Ovary (tissue), 3 donors: Measurements from ENCODE around the gene FOXM1.

Source experiments
- CTCF ChIP-seq, 3 donors: fragments of 450-650 bp in 2 of 3; fragments of 200-600 bp in 1 of 3; IDR thresholded peaks; one replicate each; pipeline versions ENCODE4 v1.5.1 to v1.8.0; 2016 to 2022; ENCODE audit warnings: antibody characterized with exemption in 3 of 3, mild to moderate bottlenecking in 1 of 3
- EP300 ChIP-seq: sonication (generic); formaldehyde crosslinking; IDR thresholded peaks from one replicate; pipeline ENCODE4 v1.6.1; 2017; ENCODE audit warnings: antibody characterized with exemption
- POLR2A ChIP-seq: fragments of 450-650 bp; IDR thresholded peaks from one replicate; pipeline ENCODE4 v1.6.1; 2017; ENCODE audit warnings: antibody characterized with exemption, mild to moderate bottlenecking, moderate library complexity
- donor health status: DM: no; HTN: no; CAD: no.

DNA sequence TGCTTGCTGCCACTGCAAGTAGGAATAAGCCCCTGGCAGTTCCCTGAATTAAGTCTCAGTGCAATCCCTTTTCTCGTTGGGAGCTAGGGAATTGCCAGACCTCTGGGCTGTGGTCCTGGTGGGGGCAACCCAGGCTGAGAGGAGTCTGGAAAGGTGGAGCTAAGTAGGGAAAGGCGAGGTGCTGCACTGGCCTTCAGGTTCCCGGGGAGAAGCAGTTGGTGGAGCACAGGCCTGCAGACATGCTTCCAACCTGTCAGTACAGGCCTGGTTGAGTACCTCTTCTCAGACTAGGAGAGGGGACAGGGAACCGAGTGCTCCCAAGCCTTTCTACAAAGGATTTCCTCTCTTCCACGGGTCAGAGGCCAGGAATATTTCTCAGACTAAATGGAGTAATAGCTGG, 43.6 kb downstream of the FOXM1 start:
- no peak for TF ChIP-seq CTCF (IDR thresholded peaks at IDR 0.05)
- TF ChIP-seq POLR2A, result no peak
- TF ChIP-seq EP300, result no peak
